Measurements from ENCODE around the gene TAAR5.

The TAAR5 gene

DNA sequence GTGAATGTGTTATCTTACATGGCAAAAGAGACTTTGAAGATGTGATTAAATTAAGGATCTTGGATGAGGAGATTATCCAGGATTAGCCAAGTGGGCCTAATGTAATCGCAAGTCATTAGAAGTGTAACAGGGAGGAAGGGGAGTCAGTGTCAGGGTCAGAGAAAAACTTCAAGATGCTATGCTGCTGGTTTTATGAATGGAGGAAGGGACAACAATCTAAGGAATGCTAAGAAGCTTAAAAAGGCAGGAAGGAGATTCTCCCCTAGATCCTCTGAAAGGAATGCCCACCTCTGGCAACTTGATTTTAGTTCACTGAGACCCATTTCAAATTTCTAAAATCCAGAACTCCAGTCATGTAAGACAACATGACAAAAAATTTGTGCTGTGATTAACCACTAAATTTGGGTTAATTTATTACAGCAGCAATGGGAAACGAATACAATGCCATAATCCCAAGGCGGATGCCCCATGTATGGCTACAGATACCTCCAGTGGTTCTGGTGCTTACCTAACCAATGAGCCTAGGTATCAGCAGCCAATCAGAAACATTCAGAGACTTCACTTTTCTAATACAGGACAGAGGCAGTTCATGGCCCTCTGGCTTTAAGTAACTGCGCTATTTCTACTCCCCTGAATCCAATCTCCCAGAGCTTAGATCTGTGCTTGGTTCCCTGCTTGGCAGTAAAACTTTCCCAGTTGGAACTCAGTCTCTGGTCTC lies 40.6 kb downstream of the TAAR5 start:
- Histone ChIP-seq H3K4me1 (ENCODE audit: control insufficient read depth in 1 of 2, insufficient read depth in 2 of 2, low read length in 2 of 2) (no peaks in the 10 kb centered on the region), H3K9me3 (ENCODE audit: control insufficient read depth in 1 of 2, low read length in 2 of 2) (no peaks in the 10 kb centered on the region), H3K9ac (ENCODE audit: low read depth in 1 of 2, low read length in 2 of 2) (no peak overlapping the region), H3K27me3 (ENCODE audit: control insufficient read depth in 1 of 2, insufficient read depth in 2 of 2, low read length in 2 of 2) (no peaks in the 10 kb centered on the region), H3K36me3 (ENCODE audit: control insufficient read depth in 1 of 2, insufficient read depth in 2 of 2, low read length in 2 of 2) (no peaks in the 10 kb centered on the region), H3K4me3 (ENCODE audit: low read depth in 1 of 2, low read length in 2 of 2) (no peak overlapping the region), H3K27ac (ENCODE audit: low read depth, low read length) (no peak overlapping the region)

GRCh38 chr6:132544826-132545225 lies 44.7 kb downstream of the TAAR5 start:
- Histone ChIP-seq H3K4me3 (ENCODE audit: low read depth in 1 of 2, low read length in 2 of 2) (no peak overlapping the region), H3K9me3 (ENCODE audit: control insufficient read depth in 1 of 2, low read length in 2 of 2) (no peaks in the 10 kb centered on the region), H3K27me3 (ENCODE audit: control insufficient read depth in 1 of 2, insufficient read depth in 2 of 2, low read length in 2 of 2) (no peaks in the 10 kb centered on the region), H3K9ac (ENCODE audit: low read depth in 1 of 2, low read length in 2 of 2) (no peak overlapping the region), H3K36me3 (ENCODE audit: control insufficient read depth in 1 of 2, insufficient read depth in 2 of 2, low read length in 2 of 2) (no peaks in the 10 kb centered on the region), H3K27ac (ENCODE audit: low read depth, low read length) (no peak overlapping the region), H3K4me1 (ENCODE audit: control insufficient read depth in 1 of 2, insufficient read depth in 2 of 2, low read length in 2 of 2) (no peaks in the 10 kb centered on the region)

Data from duodenal mucosa (tissue), 2 donors.